Heart left ventricle (tissue), 13 donors: Measurements from ENCODE around the gene FUT8.

ENCODE experiments used
- CTCF ChIP-seq, 12 donors: fragments of 200-600 bp; sonication (generic) in 4 of 12; IDR thresholded peaks; one replicate each; pipeline versions ENCODE4 v1.5.0 to v1.8.0; 2018 to 2022; ENCODE audit warnings: antibody characterized with exemption in 12 of 12, mild to moderate bottlenecking in 5 of 12
- POLR2A ChIP-seq, 2 donors: fragments of 450-650 bp; IDR thresholded peaks; one replicate each; pipeline ENCODE4 v1.6.1; 2017; ENCODE audit warnings: antibody characterized with exemption in 2 of 2, mild to moderate bottlenecking in 2 of 2, moderate library complexity in 2 of 2
- donor health status: ischemic (EF 13 %, LVEDD 7.1; RV severe dilation, severe dysfunction).
- donor health status: DM: no; HTN: yes; CAD: no.
- donor health status: DM: no; HTN: no; CAD: no.
- donor health status: ischemic (EF 25% LVEDD 6.9; RV normal size, moderate dysfunction).
- donor health status: ischemic (EF 25% LVEDD 5.7; RV mildly dilated, moderate dysfunction).
- donor health status: ischemic (EF 35%, LVEDD 5.7; RV mildly dilated, moderate dysfunction).
- donor health status: nonischemic (EF 11% LVEDD 7.7; RV severe dilation, severe dysfunction).
- donor health status: DM: yes; HTN: yes; CAD: no.
- donor health status: PGD.
- donor health status: ischemic (EF 29% LVEDD 5.4; RV normal size, mild dysfunction).
- donor health status: nonischemic (EF 23%, LVEDD 6.1; RV moderate dilation, normal function).

GRCh38 chr14:65485516-65485915 is 73.0 kb downstream of the FUT8 start:
- TF ChIP-seq CTCF (IDR thresholded peaks at IDR 0.05) (no peak), POLR2A (IDR thresholded peaks at IDR 0.05) (no peak)
